GM21619 (cell line): Measurements from ENCODE around the gene BCAN.

Experiments
- ATAC-seq: cut with Tn5 transposase; IDR thresholded peaks from one replicate; pipeline ENCODE4 v1.9.1; 2021; ENCODE audit not compliant: unreplicated experiment

BCAN gene

DNA sequence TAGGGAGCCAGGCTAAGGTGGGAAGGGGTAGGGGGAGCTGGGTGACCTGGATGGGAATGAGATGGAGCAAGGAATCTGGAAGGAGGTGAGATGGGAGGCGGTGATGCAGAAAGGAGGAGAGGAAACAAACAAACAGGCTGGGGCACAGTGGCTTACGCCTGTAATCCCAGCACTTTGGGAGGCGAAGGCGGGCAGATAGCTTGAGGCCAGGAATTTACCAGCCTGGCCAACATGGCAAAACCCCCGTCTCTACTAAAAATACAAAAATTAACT is 52.7 kb downstream of the BCAN start:
- ATAC-seq: no peak

GRCh38 chr1:156696755-156697154 is 54.8 kb downstream of the BCAN start:
- ATAC-seq: no peak

- no peak for ATAC-seq
These were observed 55.6 kb downstream of the BCAN start for GRCh38 chr1:156697481-156697880.

DNA sequence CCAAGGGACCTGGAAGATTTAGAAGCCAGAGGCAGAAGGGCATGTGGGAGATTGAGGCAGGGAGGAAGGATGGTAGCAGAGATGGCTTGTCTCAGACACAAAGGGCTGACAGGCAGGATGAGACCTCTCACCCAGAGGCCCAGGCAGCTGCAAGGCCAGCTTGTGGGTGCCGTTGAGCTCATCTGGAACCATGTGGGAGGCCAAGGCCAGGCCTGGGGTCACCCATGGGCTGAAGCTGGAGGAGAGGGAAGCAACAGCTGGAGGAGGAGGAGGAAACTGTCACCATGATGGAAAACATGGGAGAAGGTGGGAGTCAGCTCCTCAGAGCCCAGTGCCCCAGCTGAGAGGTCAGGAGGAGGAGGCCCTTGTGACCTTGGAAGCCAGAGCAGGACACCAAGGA is 57.1 kb downstream of the BCAN start:
- ATAC-seq: no peak

GRCh38 chr1:156700736-156701531 is 59.0 kb downstream of the BCAN start:
- no peak for ATAC-seq

DNA sequence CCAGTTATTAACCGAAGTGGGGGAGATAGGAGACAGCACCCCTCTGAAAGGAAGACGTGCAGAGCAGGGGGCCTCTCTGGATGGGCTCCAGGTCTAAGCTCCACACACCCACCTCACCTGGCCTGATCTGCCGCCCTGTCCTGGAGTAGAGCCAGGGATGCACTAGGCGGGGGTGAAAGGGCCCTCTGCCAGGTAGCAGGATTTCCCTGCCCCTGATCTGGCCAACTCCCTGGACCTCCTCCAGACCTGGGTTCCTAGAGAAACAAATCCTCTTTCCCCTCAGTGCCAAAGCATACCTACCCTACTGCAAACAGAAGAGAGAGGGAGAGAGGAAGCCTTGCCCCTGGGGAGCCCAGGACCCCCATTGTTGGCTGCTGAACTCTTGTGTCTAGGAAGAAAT is 61.4 kb downstream of the BCAN start:
- ATAC-seq: no peak

GRCh38 chr1:156703741-156704140 is 61.8 kb downstream of the BCAN start:
- no peak for ATAC-seq

- no peak for ATAC-seq
These were observed 62.3 kb downstream of the BCAN start for GRCh38 chr1:156704166-156704711.

DNA sequence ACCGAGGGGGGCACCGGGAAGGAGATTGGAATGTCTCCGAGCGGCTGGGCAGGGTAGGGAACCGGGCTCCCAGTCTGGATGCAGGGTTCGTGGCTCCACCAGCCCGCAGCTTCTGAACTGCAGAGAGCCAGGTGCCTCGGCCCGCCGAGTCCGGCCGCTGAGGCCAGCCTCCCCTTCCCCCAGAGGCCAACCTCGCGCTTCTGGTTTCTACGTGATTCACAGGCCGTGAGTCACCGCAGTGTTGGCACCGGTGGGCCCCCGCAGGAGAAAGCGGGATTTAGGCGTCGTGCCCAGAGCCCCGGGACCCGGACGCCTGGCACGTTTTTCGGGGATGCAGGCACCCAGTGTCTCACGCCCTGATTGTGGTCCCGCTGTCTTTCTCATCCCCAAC is 63.0 kb downstream of the BCAN start:
- ATAC-seq: no peak

- ATAC-seq: no peak
These were observed 63.5 kb downstream of the BCAN start, which contains the start of gene CRABP2 for GRCh38 chr1:156705321-156705917. TSS of gene CRABP2 (minus strand) at chr1:156705583. CDS start at chr1:156705446, 137 bp downstream.

DNA sequence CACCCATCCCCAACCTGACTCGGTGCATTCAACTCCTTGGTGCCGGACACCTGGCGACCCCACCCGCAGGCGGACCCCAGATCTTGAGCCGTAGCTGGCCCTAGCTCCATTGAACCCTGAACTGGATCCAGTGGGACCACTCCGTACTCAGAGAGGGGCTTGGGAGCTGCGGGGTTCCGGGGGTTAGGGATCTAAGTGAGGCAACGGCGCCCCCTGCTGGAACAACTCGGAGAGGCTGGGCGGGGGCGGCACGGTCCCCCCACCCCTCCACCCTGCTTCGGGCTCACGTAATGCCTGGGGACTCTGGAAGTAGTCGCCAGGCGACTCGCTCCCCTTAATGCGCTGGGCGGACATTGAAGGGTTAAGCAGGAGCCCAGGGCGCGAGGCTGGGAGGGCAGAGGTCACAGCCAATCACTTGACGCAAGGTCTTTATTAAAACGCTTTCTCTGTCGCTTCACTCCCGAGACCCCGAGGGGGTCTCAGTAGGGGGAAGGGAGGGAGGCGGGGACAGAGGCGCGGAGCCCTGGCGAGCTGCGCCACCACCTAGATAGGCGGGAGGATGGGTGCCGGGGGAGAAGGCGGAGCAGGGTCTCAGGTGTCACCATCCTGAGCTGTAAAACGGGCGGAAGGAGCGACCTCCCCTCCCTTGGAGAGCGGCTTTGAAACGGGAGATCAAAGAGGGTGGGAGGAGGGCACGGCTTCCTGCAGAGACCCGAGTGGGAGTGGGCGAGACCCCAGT is 64.2 kb downstream of the BCAN start:
- ATAC-seq: no peak

GRCh38 chr1:156706657-156707416 is 64.9 kb downstream of the BCAN start:
- no peak for ATAC-seq

- ATAC-seq: no peak
These were observed 65.7 kb downstream of the BCAN start for GRCh38 chr1:156707417-156708217.

- ATAC-seq: no peak
These were observed 66.3 kb downstream of the BCAN start for GRCh38 chr1:156708218-156708661.

GRCh38 chr1:156709031-156709430 is 67.1 kb downstream of the BCAN start:
- ATAC-seq: no peak
